Astrocyte (in vitro differentiated cells and primary cell): ENCODE data around the gene PRR7. TPM values are rescaled to one million over a fixed set of nuclear protein-coding genes. Genes with fewer than 3 reads are reported as not detected.

Source experiments
- DNase-seq: peaks from one replicate; pipeline ENCODE4 v3.0.0-alpha.2; 2010; ENCODE audit warnings: low read depth
- FAIRE-seq: peaks from 2 replicates; lab custom pipeline; 2011; peaks lifted over from hg19 to GRCh38; lab: Jason Lieb, UNC
- H2AFZ ChIP-seq: 2 replicates; pipeline ENCODE4 v1.6.0; 2012; ENCODE audit warnings: low read depth, low read length, inconsistent platforms
- H3K27ac ChIP-seq: 2 replicates; pipeline ENCODE4 v1.5.1; 2011; ENCODE audit warnings: low read depth, low read length, inconsistent platforms
- H3K27me3 ChIP-seq: 2 replicates; pipeline ENCODE4 v1.6.0; 2011; ENCODE audit warnings: low read length, inconsistent platforms; ENCODE audit not compliant: insufficient read depth
- H3K36me3 ChIP-seq: 2 replicates; pipeline ENCODE4 v1.5.1; 2011; ENCODE audit warnings: low read length, inconsistent platforms; ENCODE audit not compliant: insufficient read depth
- H3K4me1 ChIP-seq: 2 replicates; pipeline ENCODE4 v1.5.1; 2011; ENCODE audit warnings: low read length, inconsistent platforms; ENCODE audit not compliant: insufficient read depth
- H3K4me2 ChIP-seq: 2 replicates; pipeline ENCODE4 v1.6.0; 2012; ENCODE audit warnings: low read length, inconsistent platforms
- H3K4me3 ChIP-seq: 2 replicates; pipeline ENCODE4 v1.5.1; 2011; ENCODE audit warnings: low read depth, mild to moderate bottlenecking, low read length, inconsistent platforms; ENCODE audit not compliant: insufficient read depth
- H3K79me2 ChIP-seq: 2 replicates; pipeline ENCODE4 v1.6.0; 2012; ENCODE audit warnings: mild to moderate bottlenecking, low read length, inconsistent platforms; ENCODE audit not compliant: insufficient read depth
- H3K9ac ChIP-seq: 2 replicates; pipeline ENCODE4 v1.6.0; 2012; ENCODE audit warnings: mild to moderate bottlenecking, low read length, inconsistent platforms
- H3K9me3 ChIP-seq: 2 replicates; pipeline ENCODE4 v1.5.1; 2012; ENCODE audit warnings: low read depth, mild to moderate bottlenecking, low read length, inconsistent platforms; ENCODE audit not compliant: insufficient read depth
- H4K20me1 ChIP-seq: 2 replicates; pipeline ENCODE4 v1.6.0; 2012; ENCODE audit warnings: low read length, inconsistent platforms; ENCODE audit not compliant: insufficient read depth
- H3K27ac Mint-ChIP-seq: one replicate; pipeline ENCODE4 v1.8.0; 2021; ENCODE audit warnings: mild to moderate bottlenecking, mixed read lengths; ENCODE audit not compliant: unreplicated experiment
- H3K27me3 Mint-ChIP-seq: one replicate; pipeline ENCODE4 v1.8.0; 2021; ENCODE audit warnings: low read depth, mixed read lengths; ENCODE audit not compliant: unreplicated experiment
- H3K36me3 Mint-ChIP-seq: one replicate; pipeline ENCODE4 v1.8.0; 2021; ENCODE audit warnings: low read depth, mixed read lengths; ENCODE audit not compliant: unreplicated experiment
- H3K4me1 Mint-ChIP-seq: one replicate; pipeline ENCODE4 v1.8.0; 2021; ENCODE audit warnings: low read depth, mixed read lengths; ENCODE audit not compliant: unreplicated experiment
- H3K4me3 Mint-ChIP-seq: one replicate; pipeline ENCODE4 v1.8.0; 2021; ENCODE audit warnings: mild to moderate bottlenecking, moderate library complexity, mixed read lengths; ENCODE audit not compliant: unreplicated experiment
- H3K9me3 Mint-ChIP-seq: one replicate; pipeline ENCODE4 v1.8.0; 2021; ENCODE audit warnings: mild to moderate bottlenecking, mixed read lengths; ENCODE audit not compliant: unreplicated experiment
- EZH2 ChIP-seq: IDR thresholded peaks from 2 replicates; pipeline ENCODE4 v1.6.1; 2012; ENCODE audit warnings: mild to moderate bottlenecking, low read length, inconsistent platforms; ENCODE audit not compliant: insufficient read depth
- total RNA-seq: library from RNA; stranded (reverse); gene quantifications from 2 replicates; pipeline ENCODE4 v1.2.1, GENCODE V29; 2021
- TF ChIP-seq, protein P1 (sequence below): IDR thresholded peaks from 2 replicates; pipeline ENCODE4 v1.5.1; 2011; ENCODE audit warnings: low read depth, mild to moderate bottlenecking, inconsistent platforms, low read length, moderate library complexity; ENCODE audit not compliant: insufficient read depth

PRR7 gene
- total RNA-seq, 1 donor from 2014 or later: 9.9 TPM

DNA sequence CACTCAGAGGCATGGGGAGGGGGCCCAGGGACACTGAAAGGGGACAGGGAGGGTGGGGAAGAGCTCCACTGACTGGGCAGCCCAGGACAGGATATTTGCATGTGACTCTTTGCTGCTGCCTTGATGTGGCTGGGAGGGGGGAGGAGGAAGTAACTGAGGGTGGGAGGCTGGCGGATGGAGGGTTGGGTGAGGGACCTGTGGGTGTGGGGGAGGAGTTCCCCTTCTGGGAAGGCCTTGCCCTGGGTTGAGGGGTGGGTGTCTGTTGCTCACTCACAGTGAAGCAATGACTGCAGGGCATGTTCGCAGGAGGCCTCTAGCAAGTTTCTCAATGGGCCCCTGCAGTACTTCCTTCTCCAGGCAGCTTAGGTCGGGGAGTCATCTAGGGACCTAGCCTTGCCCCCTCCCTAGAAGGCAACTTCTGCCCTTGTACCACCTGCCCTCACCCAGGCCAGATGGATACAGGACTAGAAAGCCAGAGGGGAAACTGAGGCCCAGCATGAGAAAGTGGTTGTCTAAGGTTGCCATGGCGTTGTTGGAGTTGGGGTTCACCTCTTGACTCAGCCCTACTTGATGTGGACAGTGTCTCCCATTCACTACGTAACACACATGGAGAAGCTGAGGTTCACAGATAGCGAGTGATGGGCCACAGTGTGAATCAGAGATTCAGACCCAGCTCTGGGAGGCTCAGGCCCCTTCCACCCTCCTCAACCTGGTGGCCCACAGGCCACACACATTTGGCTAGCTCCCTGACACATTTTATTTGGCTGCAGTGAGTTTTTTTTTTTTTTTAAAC lies 17.2 kb upstream of the PRR7 start:
- Histone ChIP-seq H3K4me1 (peaks cover 13% of the 10 kb centered on the region), H3K4me3 (no peak overlapping the region), H2AFZ (no peak overlapping the region), H3K9me3 (no peaks in the 10 kb centered on the region), H3K27ac (no peak overlapping the region), H3K36me3 (peaks cover 3% of the 10 kb centered on the region), H4K20me1 (peaks cover 44% of the 10 kb centered on the region), H3K9ac (peak overlapping the region; percentile 18), H3K79me2 (peaks cover 38% of the 10 kb centered on the region), H3K27me3 (no peaks in the 10 kb centered on the region), H3K4me2 (no peak overlapping the region)
- Mint-ChIP-seq H3K27ac (no peak overlapping the region), H3K27me3 (no peaks in the 10 kb centered on the region), H3K4me3 (no peak overlapping the region), H3K4me1 (peaks cover 9% of the 10 kb centered on the region), H3K36me3 (peaks cover 4% of the 10 kb centered on the region), H3K9me3 (no peaks in the 10 kb centered on the region)
- no peak for TF ChIP-seq EZH2
- TF ChIP-seq, protein P1, sequence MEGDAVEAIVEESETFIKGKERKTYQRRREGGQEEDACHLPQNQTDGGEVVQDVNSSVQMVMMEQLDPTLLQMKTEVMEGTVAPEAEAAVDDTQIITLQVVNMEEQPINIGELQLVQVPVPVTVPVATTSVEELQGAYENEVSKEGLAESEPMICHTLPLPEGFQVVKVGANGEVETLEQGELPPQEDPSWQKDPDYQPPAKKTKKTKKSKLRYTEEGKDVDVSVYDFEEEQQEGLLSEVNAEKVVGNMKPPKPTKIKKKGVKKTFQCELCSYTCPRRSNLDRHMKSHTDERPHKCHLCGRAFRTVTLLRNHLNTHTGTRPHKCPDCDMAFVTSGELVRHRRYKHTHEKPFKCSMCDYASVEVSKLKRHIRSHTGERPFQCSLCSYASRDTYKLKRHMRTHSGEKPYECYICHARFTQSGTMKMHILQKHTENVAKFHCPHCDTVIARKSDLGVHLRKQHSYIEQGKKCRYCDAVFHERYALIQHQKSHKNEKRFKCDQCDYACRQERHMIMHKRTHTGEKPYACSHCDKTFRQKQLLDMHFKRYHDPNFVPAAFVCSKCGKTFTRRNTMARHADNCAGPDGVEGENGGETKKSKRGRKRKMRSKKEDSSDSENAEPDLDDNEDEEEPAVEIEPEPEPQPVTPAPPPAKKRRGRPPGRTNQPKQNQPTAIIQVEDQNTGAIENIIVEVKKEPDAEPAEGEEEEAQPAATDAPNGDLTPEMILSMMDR: no peak
- FAIRE-seq: no peak
- no peak for DNase-seq

DNA sequence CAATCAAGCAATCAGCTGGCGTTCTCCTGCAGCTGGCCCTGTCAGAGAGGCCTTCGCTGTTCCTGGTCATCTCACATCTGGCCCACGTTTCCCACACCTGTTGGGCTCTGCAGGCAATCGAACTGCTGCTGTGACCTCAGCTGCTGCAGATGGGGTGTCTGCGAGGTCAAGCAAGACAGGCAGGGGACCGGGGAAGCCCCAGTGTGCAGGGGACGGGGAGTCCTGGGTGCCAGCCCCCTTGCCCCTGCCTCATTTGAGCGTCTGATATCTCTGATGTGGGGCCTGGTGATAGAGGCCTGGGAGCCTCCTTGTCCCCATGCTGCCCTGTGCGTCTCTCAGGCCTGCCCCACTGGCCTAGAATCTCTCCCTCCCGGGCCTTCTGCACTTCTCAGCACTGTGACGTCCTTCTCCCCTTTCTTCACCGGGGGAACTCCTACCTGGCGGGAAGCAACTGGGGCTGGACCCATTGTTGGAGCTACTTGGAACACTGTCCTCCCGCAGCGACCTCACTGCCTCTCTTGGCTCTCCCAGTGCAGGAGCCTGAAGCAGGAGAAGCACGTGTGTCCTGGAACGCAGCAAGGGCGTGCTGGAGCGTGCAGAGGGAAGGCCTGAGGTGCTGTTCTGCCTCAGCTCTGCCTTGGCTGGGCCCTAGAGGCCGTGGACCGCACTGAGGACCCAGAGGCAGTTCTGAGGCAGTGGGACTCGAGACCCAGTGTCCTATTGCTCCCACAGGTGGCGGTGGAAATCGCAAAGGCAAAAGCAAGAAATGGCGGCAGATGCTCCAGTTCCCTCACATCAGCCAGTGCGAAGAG lies 16.3 kb upstream of the PRR7 start:
- no peaks in the 10 kb centered on the region for H3K27me3 Mint-ChIP-seq
- H3K36me3 ChIP-seq: peaks cover 4% of the 10 kb centered on the region

More for the DNA sequence above, 16.3 kb upstream of the PRR7 start:
- Histone ChIP-seq H3K4me2 (no peak overlapping the region), H3K4me1 (peaks cover 13% of the 10 kb centered on the region), H3K79me2 (peaks cover 38% of the 10 kb centered on the region), H3K9me3 (no peaks in the 10 kb centered on the region), H3K27ac (no peak overlapping the region), H3K9ac (no peak overlapping the region), H3K4me3 (no peak overlapping the region), H3K27me3 (no peaks in the 10 kb centered on the region), H2AFZ (no peak overlapping the region), H4K20me1 (peaks cover 44% of the 10 kb centered on the region)
- DNase-seq (no peak), FAIRE-seq (no peak)
- Mint-ChIP-seq H3K4me1 (peaks cover 9% of the 10 kb centered on the region), H3K36me3 (peaks cover 7% of the 10 kb centered on the region), H3K4me3 (no peak overlapping the region), H3K9me3 (no peaks in the 10 kb centered on the region), H3K27ac (no peak overlapping the region)
- no peak for TF ChIP-seq EZH2
- TF ChIP-seq, protein P1: no peak
